Activated T-helper 1 cell treated with Interleukin-2 at 50 U/mL for 16 hours (primary cell): ENCODE results near the gene CD96.

ENCODE experiments used
- DNase-seq: peaks from one replicate; pipeline ENCODE4 v3.0.0-alpha.2; 2020; ENCODE audit warnings: low read depth

Gene CD96

GRCh38 chr3:111594205-111594604 is 52.2 kb downstream of the CD96 start:
- no peak for DNase-seq

GRCh38 chr3:111594781-111595180 is 52.8 kb downstream of the CD96 start:
- no peak for DNase-seq

- no peak for DNase-seq
These were observed 53.2 kb downstream of the CD96 start, which contains the start of gene ZBED2 for GRCh38 chr3:111595232-111595631. Gene ZBED2, minus strand, starts transcription at chr3:111595346. Its CDS starts 1,145 bp downstream, at chr3:111594201.

- no peak for DNase-seq
These were observed 54.3 kb downstream of the CD96 start for GRCh38 chr3:111596328-111596727.

- DNase-seq: no peak
These were observed 56.1 kb downstream of the CD96 start for GRCh38 chr3:111598139-111598538.

- no peak for DNase-seq
These were observed 56.6 kb downstream of the CD96 start for GRCh38 chr3:111598552-111598951.

GRCh38 chr3:111601810-111602209 is 59.8 kb downstream of the CD96 start:
- no peak for DNase-seq

GRCh38 chr3:111603679-111604078 is 61.7 kb downstream of the CD96 start:
- no peak for DNase-seq

- no peak for DNase-seq
These were observed 62.1 kb downstream of the CD96 start for GRCh38 chr3:111604119-111604518.

GRCh38 chr3:111605018-111605417 is 63.0 kb downstream of the CD96 start:
- no peak for DNase-seq

- no peak for DNase-seq
These were observed 63.5 kb downstream of the CD96 start for GRCh38 chr3:111605493-111605892.

GRCh38 chr3:111607240-111607920 is 65.4 kb downstream of the CD96 start:
- no peak for DNase-seq

- DNase-seq: no peak
These were observed 66.4 kb downstream of the CD96 start for GRCh38 chr3:111608383-111608782.

GRCh38 chr3:111609700-111610099 is 67.7 kb downstream of the CD96 start:
- no peak for DNase-seq

GRCh38 chr3:111610189-111610588 is 68.2 kb downstream of the CD96 start:
- no peak for DNase-seq

- no peak for DNase-seq
These were observed 68.6 kb downstream of the CD96 start for GRCh38 chr3:111610612-111611054.

- DNase-seq: no peak
These were observed 71.3 kb downstream of the CD96 start for GRCh38 chr3:111613294-111613693.

GRCh38 chr3:111615880-111616279 is 73.9 kb downstream of the CD96 start:
- DNase-seq: no peak

- DNase-seq: peak; percentile 43
These were observed 74.6 kb downstream of the CD96 start for GRCh38 chr3:111616417-111617105.

GRCh38 chr3:111617406-111617805 is 75.4 kb downstream of the CD96 start:
- DNase-seq: no peak

GRCh38 chr3:111617912-111618601 is 76.1 kb downstream of the CD96 start:
- DNase-seq: no peak

- DNase-seq: no peak
These were observed 76.9 kb downstream of the CD96 start for GRCh38 chr3:111618945-111619344.

- DNase-seq: no peak
These were observed 77.8 kb downstream of the CD96 start for GRCh38 chr3:111619833-111620232.
